AG10803 (cell line): Measurements from ENCODE around the gene ZIC4.

ENCODE experiments used
- DNase-seq: peaks from one replicate; pipeline ENCODE4 v3.0.0; 2010; ENCODE audit warnings: low read depth
- H3K4me3 ChIP-seq: 2 replicates; pipeline ENCODE4 v1.5.1; 2011; ENCODE audit warnings: mild to moderate bottlenecking, low read length, control low read depth
- TF ChIP-seq, protein P1 (sequence below): conservative IDR thresholded peaks from 2 replicates; pipeline ENCODE4 v1.5.1; 2011; ENCODE audit warnings: mild to moderate bottlenecking, low read length, control low read depth, inconsistent platforms

ZIC4 gene

DNA sequence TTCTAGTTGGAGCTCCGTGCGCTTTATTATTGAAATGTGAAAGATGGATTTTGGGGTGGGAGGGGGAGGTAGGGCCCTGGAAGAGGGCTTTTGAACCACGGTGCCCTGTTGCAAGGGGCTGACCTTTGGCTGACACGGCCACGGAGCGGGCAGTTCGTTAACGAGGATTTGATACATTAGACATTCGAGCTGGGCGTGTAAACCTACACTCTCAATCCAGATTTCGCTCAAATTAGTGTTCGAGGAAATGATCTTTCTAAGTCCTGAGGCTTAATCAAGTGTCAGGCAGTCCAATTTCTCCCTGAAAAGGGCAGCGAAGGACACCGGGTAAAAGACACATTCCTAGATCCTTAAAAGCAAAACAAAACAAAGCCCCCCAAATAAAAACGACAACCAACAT lies 15.9 kb upstream of the ZIC4 start:
- TF ChIP-seq, protein P1, sequence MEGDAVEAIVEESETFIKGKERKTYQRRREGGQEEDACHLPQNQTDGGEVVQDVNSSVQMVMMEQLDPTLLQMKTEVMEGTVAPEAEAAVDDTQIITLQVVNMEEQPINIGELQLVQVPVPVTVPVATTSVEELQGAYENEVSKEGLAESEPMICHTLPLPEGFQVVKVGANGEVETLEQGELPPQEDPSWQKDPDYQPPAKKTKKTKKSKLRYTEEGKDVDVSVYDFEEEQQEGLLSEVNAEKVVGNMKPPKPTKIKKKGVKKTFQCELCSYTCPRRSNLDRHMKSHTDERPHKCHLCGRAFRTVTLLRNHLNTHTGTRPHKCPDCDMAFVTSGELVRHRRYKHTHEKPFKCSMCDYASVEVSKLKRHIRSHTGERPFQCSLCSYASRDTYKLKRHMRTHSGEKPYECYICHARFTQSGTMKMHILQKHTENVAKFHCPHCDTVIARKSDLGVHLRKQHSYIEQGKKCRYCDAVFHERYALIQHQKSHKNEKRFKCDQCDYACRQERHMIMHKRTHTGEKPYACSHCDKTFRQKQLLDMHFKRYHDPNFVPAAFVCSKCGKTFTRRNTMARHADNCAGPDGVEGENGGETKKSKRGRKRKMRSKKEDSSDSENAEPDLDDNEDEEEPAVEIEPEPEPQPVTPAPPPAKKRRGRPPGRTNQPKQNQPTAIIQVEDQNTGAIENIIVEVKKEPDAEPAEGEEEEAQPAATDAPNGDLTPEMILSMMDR: no peak
- no peak for DNase-seq
- no peak overlapping the region for H3K4me3 ChIP-seq

DNA sequence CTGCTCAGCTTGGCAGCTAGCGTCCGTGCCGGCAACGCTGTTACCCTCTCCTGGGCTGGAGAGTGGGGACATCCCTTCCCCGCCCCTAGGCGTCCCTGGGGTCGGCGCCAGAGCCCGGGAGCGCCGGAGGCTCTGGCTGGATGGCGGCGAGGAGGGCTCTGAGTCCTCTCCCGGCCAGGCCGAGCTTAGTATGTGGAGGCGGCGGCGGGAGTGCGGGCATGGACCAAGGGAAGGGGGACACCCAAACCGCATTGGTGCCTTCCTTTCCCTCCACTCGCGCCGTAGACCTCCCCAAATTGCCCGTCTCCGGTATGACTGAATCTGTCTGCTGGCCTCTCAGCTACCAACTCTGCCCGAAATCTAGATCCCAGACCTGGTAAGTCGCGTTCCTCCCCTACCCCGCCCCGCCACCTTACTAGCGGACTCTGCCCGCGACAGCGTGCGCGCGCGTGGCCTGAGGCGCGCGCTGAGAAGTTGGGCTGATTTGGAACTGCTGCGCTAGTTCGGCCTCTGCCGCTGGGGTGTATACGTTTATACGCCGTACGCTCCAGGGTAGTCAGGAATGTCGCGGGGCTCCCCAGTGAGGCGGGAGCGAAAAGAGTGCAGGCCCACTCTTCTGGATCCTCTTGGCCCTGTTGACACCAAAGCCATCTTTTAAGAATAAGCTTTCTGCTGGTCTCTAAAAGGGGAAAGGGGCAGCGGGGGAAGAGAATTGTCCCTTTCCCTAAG lies 15.0 kb upstream of the ZIC4 start:
- TF ChIP-seq, protein P1: no peak
- DNase-seq: no peak
- peak overlapping the region; percentile 28 for H3K4me3 ChIP-seq

DNA sequence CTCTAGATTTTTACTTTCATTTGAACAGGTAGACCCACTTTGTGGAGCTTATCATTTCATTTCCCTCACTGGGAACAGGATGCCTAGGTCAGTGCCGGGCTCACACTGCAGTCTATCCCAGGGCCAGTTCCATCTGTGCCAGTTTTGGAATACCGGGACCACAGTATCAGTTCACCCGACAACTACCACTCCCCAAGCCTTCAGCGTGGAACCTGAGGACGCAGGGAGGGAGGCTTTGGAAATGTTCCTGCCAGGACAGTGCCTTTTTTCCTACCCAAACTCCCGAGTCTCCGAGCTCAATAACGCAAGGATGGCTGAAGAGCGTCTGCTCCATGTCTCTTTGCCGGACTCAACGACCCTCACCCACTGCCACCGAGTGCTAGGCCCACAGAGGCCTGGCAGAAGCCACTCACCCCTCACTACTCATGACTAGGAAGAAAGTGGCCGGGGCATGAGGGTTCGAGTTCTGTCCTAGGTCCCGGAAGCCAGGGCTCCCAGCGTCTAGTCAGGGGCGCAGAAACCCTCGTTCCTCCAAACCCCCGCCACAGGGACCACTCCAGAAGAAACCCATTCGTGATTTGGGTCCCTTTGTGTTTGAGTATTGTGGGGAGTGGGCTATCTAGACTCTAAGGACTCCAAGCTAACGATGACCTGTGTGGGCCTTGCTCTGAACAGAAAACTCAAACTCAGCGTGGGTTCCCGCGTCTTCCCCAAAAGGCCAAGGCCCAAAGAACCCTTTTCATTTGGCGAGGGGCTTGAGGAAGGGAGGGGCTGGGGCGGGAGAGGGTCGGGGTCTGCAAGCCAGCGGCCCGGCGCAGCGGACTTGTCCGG lies 14.2 kb upstream of the ZIC4 start:
- TF ChIP-seq, protein P1: no peak
- DNase-seq: no peak
- H3K4me3 ChIP-seq: no peak overlapping the region

DNA sequence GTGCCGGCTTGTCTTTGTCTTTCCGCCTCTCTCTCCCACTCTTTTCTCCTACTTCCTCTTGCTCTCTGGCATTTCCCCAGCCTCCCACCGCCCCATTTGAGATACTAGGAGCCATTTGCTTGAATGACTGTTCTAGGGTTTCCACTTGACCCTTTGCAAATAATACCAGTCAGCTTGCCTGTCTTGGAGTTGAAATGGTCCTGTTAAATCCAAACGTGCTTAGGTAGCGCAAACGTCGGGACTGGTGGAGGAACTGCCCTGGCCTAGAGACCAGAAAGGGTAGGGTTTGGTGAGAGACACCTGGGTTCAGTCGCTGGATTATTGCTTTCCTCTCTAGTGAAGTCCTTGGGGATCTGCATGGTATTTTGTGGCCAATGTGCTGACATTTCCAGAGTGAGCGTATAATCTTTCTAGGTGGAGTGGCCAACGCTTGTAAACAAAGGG lies 13.5 kb upstream of the ZIC4 start:
- DNase-seq: no peak

DNA sequence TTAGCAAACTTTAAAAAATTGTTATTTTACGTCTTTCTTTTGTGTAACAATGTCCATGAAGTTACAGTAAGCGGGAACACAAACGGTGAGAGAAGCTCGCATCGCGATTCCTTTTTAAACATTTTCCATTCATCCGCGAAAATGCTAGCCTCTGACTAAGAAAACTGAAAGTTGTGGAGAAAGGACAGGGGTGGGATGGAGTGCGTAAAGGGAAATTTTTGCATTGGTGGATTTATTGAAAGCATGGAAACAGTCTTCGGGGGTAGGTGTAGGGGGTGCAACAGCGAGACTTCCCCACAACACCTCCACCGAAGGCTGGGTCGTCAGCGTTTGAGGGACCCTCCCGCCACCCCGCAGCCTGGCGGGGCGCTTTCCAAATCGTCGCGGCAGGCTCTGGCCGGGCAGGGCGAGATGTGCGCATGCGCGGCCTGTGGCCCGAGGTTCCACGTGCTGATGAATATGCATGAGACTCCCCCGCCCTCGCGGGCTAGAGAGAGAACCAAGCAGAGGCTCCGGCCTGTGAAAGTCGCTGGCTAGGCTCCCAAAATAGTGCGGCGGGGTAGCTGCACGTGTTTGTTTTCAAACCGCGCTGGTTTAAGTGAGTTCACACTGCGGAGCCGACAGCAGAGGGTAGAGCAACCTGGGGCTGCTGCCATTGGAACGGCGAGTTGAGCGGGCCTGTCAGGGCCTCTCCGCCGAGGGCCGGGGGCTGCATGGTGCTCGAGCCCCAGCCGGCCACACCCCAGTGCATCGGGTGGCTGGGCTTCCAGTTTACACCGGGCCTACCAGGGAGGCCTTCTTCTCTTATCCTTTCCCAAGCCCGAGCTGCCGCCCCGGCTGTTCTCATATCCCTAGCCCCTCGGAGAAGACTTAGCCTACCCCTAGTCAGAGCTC lies 12.7 kb upstream of the ZIC4 start:
- DNase-seq: peak; percentile 61
- TF ChIP-seq, protein P1: no peak
- H3K4me3 ChIP-seq: peak overlapping the region; percentile 52

More for the DNA sequence above, 13.5 kb upstream of the ZIC4 start:
- TF ChIP-seq, protein P1: no peak
- H3K4me3 ChIP-seq: no peak overlapping the region

DNA sequence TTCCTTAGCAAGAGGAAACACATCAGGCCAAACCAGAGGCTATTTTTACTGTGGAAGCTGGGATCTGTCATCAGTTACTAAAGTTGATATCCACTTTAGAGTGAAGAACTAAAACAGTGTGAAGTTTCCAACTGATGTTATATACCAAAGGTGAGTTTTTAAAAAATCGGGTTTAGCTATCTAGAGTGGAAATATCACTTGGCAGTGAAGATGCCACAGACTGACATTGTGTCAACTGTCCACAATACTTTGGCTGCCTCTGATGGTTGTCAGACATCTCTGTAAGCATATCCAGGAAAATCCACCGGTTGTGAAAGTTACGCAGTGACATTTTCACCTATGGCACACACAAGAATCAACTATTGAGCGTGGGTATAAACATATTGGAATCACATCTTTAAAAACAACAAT lies 12.0 kb upstream of the ZIC4 start:
- no peak overlapping the region for H3K4me3 ChIP-seq
- DNase-seq: no peak
- TF ChIP-seq, protein P1: no peak
